GM12875 (cell line): ENCODE data around the gene HSF2.

Experiments used
- H3K4me3 ChIP-seq: one replicate; pipeline ENCODE4 v1.5.1; 2011; ENCODE audit warnings: low read depth, low read length, control low read depth
- TF ChIP-seq, protein P1 (sequence below): IDR thresholded peaks from 2 replicates; pipeline ENCODE4 v1.5.1; 2011; ENCODE audit warnings: low read depth, mild to moderate bottlenecking, control low read depth, inconsistent platforms, low read length, moderate library complexity, borderline replicate concordance; ENCODE audit not compliant: insufficient read depth

The HSF2 gene

DNA sequence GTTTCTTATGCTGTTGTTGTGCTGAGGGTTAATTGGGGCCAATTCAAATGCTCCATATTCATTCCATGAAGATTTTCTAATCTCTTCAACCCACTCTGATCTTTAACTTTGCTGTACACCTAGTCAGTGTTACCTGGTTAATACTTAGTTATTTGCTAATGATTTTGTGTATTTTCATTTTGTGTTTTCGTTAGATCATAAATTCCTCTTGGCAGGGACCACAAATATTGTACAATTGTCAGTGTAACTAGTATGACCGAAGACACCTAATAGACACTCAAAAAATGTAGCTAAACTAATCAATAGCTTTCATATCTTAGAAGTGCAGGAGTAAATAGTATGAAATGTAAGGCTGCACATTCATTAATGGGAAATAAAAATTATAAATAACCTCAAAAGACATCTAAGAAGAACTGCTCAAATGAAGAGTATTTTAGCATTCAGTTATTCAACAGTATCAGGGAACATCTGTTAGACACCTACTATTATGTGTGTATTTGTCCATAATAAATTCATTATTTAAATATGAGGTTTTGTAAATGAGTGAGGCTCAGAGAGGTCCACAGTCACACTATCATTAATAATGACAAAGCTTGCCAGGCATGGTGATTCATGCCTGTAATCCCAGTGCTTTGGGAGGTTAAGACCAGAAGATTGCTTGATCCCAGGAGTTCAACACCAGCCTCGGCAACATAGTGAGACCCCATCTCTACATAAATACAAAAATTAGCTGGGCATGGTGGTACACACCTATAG lies 13.4 kb upstream of the HSF2 start:
- H3K4me3 ChIP-seq = no peak overlapping the region
- TF ChIP-seq, protein P1, sequence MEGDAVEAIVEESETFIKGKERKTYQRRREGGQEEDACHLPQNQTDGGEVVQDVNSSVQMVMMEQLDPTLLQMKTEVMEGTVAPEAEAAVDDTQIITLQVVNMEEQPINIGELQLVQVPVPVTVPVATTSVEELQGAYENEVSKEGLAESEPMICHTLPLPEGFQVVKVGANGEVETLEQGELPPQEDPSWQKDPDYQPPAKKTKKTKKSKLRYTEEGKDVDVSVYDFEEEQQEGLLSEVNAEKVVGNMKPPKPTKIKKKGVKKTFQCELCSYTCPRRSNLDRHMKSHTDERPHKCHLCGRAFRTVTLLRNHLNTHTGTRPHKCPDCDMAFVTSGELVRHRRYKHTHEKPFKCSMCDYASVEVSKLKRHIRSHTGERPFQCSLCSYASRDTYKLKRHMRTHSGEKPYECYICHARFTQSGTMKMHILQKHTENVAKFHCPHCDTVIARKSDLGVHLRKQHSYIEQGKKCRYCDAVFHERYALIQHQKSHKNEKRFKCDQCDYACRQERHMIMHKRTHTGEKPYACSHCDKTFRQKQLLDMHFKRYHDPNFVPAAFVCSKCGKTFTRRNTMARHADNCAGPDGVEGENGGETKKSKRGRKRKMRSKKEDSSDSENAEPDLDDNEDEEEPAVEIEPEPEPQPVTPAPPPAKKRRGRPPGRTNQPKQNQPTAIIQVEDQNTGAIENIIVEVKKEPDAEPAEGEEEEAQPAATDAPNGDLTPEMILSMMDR = no peak

DNA sequence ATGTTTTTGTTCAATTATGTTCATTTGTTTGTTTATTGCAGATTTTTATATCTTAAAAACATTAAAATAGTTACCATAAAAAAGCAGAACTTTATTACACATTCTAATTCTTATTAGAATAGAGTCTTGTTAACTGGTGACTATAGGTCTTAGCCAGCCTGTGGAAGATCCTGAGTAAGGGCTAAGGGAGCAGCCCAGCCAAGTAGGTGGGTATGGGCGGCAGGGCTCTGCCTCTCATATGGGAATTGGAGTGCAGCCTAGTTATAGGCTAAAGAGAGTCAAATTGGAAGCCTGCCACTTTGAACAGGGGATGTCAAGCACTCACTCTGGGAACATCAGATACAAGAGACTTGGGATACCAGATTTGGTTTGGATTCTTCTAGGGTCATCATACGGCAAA lies 10.5 kb upstream of the HSF2 start:
- TF ChIP-seq, protein P1 = no peak
- H3K4me3 ChIP-seq = no peak overlapping the region

DNA sequence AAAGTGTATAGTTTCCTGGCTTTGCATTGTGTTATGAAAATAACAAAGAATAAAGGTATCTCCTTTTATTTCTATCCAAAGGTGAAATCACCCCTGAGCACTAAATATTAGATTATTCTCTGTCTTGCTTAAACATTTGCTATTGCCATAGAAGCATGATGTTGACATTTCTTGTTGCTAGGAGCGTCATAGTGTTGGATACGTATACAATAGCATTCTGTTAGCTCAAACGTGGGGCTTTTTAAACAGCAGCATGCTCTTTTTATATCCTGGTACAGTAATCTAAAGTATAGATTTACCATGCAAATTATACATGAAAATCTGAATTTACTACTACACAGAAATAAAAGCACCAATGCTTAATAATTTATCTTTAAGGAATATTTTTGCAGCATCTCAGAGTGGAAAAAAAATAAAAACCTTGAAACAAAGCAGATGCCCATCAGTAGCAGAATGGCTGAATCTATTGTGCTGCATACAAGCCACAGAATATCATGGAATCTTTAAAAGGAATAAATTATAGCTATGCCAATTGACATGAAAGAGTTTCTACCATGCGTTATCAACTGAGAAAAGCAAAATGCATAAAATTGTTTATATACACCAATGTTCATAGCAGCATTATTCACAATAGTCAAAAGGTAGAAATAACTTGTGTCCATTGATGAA lies 9.6 kb upstream of the HSF2 start:
- TF ChIP-seq, protein P1 = no peak
- H3K4me3 ChIP-seq = no peak overlapping the region

DNA sequence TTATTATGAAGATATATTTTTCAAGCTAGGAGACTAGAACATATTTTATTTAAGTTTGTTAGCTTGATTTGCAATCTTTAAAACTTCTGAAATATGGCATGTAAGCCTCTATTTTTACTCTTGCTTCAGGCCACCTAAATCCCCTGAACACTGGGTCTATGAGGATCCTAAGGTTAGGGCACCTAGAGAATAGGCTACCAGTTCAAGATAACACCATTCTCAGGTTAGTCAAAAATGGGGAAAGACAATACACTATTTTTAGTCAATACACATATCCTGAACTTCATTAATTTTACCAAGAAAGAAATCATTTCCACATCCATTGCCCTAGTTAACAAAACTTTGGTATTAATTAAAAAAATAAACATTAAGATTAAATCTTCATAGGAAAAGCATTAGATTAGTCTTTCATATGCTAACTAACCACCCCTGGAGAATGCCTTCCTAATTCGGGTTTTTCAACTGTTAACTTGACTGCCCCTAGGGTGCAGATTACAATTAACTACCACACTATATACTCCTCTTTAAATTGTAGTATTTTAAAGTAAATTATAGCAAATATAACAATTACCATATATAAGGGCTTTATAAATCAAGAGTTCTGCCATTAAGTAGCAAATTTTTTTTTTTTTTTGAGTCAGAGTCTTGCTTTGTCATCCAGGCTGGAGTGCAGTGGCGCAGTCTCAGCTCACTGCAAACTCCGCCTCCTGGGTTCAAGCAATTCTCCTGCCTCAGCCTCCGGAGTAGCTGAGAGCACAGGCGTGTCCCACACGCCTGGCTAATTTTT lies 6.7 kb upstream of the HSF2 start:
- TF ChIP-seq, protein P1 = no peak
- H3K4me3 ChIP-seq = no peak overlapping the region

DNA sequence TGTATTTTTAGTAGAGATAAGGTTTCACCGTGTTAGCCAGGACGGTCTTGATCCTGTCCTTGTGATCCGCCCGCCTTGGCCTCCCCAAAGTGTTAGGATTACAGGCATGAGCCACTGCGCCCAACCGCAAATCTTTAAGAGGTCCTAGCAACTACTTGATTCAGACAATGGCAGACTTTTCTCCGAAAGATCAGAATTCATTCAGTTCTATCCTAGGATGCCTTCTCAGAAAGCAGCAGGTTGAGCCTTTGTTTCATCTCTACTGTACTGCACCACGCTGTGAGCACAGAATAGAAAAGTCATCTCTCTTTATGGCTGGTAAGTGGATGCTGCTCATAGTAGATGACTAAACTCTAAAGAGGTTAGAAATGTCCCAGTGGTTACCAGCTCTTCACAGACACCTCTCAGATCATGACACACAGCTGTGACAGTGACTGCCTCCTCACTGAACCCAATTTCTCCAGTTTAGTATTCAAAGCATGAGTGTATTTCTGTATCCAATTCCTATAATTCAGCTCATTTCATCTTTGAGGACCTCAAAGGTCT lies 6.0 kb upstream of the HSF2 start:
- TF ChIP-seq, protein P1 = no peak
- no peak overlapping the region for H3K4me3 ChIP-seq

DNA sequence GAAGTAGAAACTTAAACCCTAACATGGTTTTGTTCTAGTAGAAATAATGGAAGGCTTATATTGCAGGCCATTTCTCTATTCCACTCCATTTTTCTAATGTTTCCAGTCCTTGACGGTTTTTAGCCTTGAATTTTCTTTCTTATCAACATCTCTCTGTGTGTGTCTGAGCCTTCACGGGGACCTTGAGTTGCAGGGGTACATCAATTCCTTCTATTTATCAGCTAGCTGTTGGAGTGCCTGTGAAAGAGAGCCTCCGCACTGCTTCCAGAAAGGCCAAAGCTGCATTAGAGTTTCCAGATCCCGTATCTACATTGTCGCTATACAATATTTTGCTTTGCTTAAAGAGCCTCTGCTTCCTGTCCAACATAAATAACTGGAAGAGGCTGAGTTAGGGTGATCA lies 5.4 kb upstream of the HSF2 start:
- TF ChIP-seq, protein P1 = no peak
- H3K4me3 ChIP-seq = no peak overlapping the region
